KMS-11 (cell line): ENCODE results near the gene SLC26A8.

Source experiments
- H2AFZ ChIP-seq: fragments of 200-600 bp; sonication (generic); 2 replicates; pipeline ENCODE4 v1.6.1; 2016; ENCODE audit warnings: antibody characterized with exemption, mixed run types, low read depth
- H3K27ac ChIP-seq: fragments of 200-600 bp; sonication (generic); 2 replicates; pipeline ENCODE4 v1.6.1; 2016; ENCODE audit warnings: mild to moderate bottlenecking, mixed run types
- H3K27me3 ChIP-seq: fragments of 200-600 bp; sonication (generic); 2 replicates; pipeline ENCODE4 v1.6.1; 2017; ENCODE audit warnings: mild to moderate bottlenecking, low read depth, mixed run types, moderate library complexity; ENCODE audit not compliant: insufficient read depth
- H3K36me3 ChIP-seq: fragments of 200-600 bp; sonication (generic); 2 replicates; pipeline ENCODE4 v1.6.1; 2017; ENCODE audit warnings: mild to moderate bottlenecking, mixed run types; ENCODE audit not compliant: insufficient read depth
- H3K4me1 ChIP-seq: fragments of 200-600 bp; sonication (generic); 2 replicates; pipeline ENCODE4 v1.6.1; 2016; ENCODE audit warnings: mild to moderate bottlenecking, low read depth, mixed run types; ENCODE audit not compliant: poor library complexity, severe bottlenecking
- H3K4me2 ChIP-seq: fragments of 200-600 bp; sonication (generic); 2 replicates; pipeline ENCODE4 v1.7.0; 2016; ENCODE audit warnings: mild to moderate bottlenecking, mixed run types
- H3K4me3 ChIP-seq: fragments of 200-600 bp; sonication (generic); IDR thresholded peaks from 2 replicates; pipeline ENCODE4 v1.6.1; 2017; ENCODE audit warnings: low read depth, low read length, mixed read lengths; ENCODE audit not compliant: insufficient read depth
- H3K79me2 ChIP-seq: fragments of 200-600 bp; sonication (generic); 2 replicates; pipeline ENCODE4 v1.6.1; 2016; ENCODE audit warnings: low read depth, mixed run types; ENCODE audit not compliant: insufficient read depth
- H3K9ac ChIP-seq: fragments of 200-600 bp; sonication (generic); 2 replicates; pipeline ENCODE4 v1.6.1; 2016; ENCODE audit warnings: mild to moderate bottlenecking, mixed run types
- H4K20me1 ChIP-seq: fragments of 200-600 bp; sonication (generic); 2 replicates; pipeline ENCODE4 v1.6.1; 2016; ENCODE audit warnings: mild to moderate bottlenecking, mixed run types; ENCODE audit not compliant: insufficient read depth
- CTCF ChIP-seq: fragments of 200-600 bp; sonication (generic); conservative IDR thresholded peaks from 2 replicates; pipeline ENCODE4 v1.6.1; 2017; ENCODE audit warnings: low read depth, mild to moderate bottlenecking, antibody characterized with exemption, low read length, moderate library complexity, mixed read lengths

Gene SLC26A8

GRCh38 chr6:36023996-36024795 lies at the start of gene SLC26A8:
TSS of gene SLC26A8 (minus strand) at chr6:36024641. CDS start at chr6:36019707, 4,934 bp downstream.
- Histone ChIP-seq H3K9ac (no peak within 1 kb of the TSS), H3K4me1 (peaks cover under 1% of the 10 kb centered on the region), H4K20me1 (no peaks in the 10 kb centered on the region; the same call in 1 of the 2 replicates), H3K4me2 (no peak within 1 kb of the TSS), H3K4me3 (no peak within 1 kb of the TSS), H2AFZ (no peak within 1 kb of the TSS), H3K79me2 (peaks cover 14% of the 10 kb centered on the region), H3K27me3 (no peaks in the 10 kb centered on the region), H3K36me3 (no peaks in the 10 kb centered on the region), H3K27ac (no peak within 1 kb of the TSS)
- TF ChIP-seq CTCF: no peak

- H3K79me2 ChIP-seq: no peaks in the 10 kb centered on the region; the same call in 1 of the 2 replicates
- TF ChIP-seq CTCF: no peak
These were observed 49.1 kb upstream of the SLC26A8 start for GRCh38 chr6:36073587-36073986.

GRCh38 chr6:36072681-36073080 lies 48.2 kb upstream of the SLC26A8 start:
- H3K36me3 ChIP-seq: no peaks in the 10 kb centered on the region
- no peaks in the 10 kb centered on the region for H4K20me1 ChIP-seq
- H3K4me1 ChIP-seq: no peaks in the 10 kb centered on the region

More at GRCh38 chr6:36073587-36073986, 49.1 kb upstream of the SLC26A8 start:
- Histone ChIP-seq H2AFZ (no peak overlapping the region), H3K27ac (no peak overlapping the region), H3K4me1 (no peaks in the 10 kb centered on the region), H3K36me3 (no peaks in the 10 kb centered on the region; the same call in 1 of the 2 replicates), H3K4me3 (no peak overlapping the region), H3K9ac (no peak overlapping the region), H4K20me1 (no peaks in the 10 kb centered on the region), H3K4me2 (no peak overlapping the region), H3K27me3 (no peaks in the 10 kb centered on the region)

GRCh38 chr6:36071714-36072113 lies 47.3 kb upstream of the SLC26A8 start:
- TF ChIP-seq CTCF: no peak
- no peak overlapping the region for H3K27ac ChIP-seq
- no peaks in the 10 kb centered on the region for H4K20me1 ChIP-seq
- H3K36me3 ChIP-seq: no peaks in the 10 kb centered on the region
- no peak overlapping the region for H3K4me3 ChIP-seq
- no peaks in the 10 kb centered on the region for H3K4me1 ChIP-seq
- H3K9ac ChIP-seq: no peak overlapping the region
- no peaks in the 10 kb centered on the region for H3K27me3 ChIP-seq
- no peaks in the 10 kb centered on the region; the same call in 1 of the 2 replicates for H3K79me2 ChIP-seq
- H3K4me2 ChIP-seq: no peak overlapping the region
- no peak overlapping the region for H2AFZ ChIP-seq

More at GRCh38 chr6:36072681-36073080, 48.2 kb upstream of the SLC26A8 start:
- H3K4me2 ChIP-seq: no peak overlapping the region
- no peak overlapping the region for H2AFZ ChIP-seq
- H3K9ac ChIP-seq: no peak overlapping the region
- H3K27me3 ChIP-seq: no peaks in the 10 kb centered on the region
- no peak overlapping the region for H3K4me3 ChIP-seq
- TF ChIP-seq CTCF: no peak
- H3K79me2 ChIP-seq: no peaks in the 10 kb centered on the region; the same call in 1 of the 2 replicates
- H3K27ac ChIP-seq: no peak overlapping the region
